ENCODE measurements around the gene PARVB.

PARVB gene

DNA sequence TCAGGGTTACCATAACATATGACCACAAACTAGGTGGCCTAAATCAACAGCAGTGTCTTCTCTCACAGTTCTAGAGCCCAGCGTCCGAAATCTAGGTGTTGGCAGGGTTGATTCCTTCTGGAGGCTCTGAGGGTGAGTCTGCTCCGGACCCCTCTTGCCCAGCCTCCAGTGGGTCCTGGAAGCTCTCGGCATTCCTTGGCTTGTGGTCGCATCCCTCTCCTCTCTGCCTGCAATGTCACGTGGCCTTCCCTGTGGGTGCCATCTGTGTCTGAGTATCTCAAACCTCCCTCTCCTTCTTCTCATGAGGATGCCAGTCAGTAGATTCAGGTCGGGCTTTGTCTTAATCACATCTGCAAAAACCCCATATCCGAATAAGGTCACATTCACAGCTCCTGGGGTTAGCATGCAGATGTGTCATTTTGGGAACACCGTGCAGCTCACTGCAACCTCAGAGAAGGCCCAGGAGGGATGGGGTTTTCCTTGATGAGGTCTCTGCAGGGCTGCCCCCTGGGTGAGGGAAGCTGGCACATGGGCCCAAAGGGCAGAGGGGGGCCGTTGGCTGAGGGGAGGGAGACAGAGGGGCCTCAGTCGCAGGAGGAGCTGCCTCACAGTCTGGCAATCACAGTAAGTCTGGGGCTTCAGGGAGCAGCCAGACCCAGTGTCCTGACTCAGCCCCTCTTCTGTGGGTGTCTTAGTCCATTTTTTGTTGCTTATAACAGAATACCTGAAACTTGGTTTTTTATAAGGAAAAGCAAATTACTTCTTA is 197.8 kb downstream of the PARVB start:
- H3K4me1 ChIP-seq (ENCODE audit: control insufficient read depth in 1 of 2, insufficient read depth in 1 of 2, low read depth in 1 of 2, low read length in 1 of 2), result no peaks in the 10 kb centered on the region
- no peak overlapping the region for H3K27ac ChIP-seq
- H3K36me3 ChIP-seq, result no peaks in the 10 kb centered on the region
- peaks cover 14% of the 10 kb centered on the region for H3K27me3 ChIP-seq
- TF ChIP-seq CTCF (IDR thresholded peaks at IDR 0.05), result no peak
- H3K4me3 ChIP-seq (ENCODE audit: low read depth in 1 of 2, low read length in 1 of 2), result no peak overlapping the region
- H3K9me3 ChIP-seq, result no peaks in the 10 kb centered on the region

All from neutrophil (primary cell).